ENCODE data around the gene KCNQ4.
A peak's percentile ranks its signal among the peaks of the same experiment; 100 is the strongest.

The KCNQ4 gene

GRCh38 chr1:40878906-40879305 lies 95.3 kb downstream of the KCNQ4 start:
- no peak overlapping the region for H3K27ac ChIP-seq
- TF ChIP-seq CTCF (conservative IDR thresholded peaks at IDR 0.05) = no peak

GRCh38 chr1:40879482-40880175 lies 96.0 kb downstream of the KCNQ4 start:
- H3K27ac ChIP-seq = no peak overlapping the region
- no peak for TF ChIP-seq CTCF (conservative IDR thresholded peaks at IDR 0.05)

GRCh38 chr1:40880813-40881549 lies 97.4 kb downstream of the KCNQ4 start:
- no peak overlapping the region for H3K27ac ChIP-seq
- TF ChIP-seq CTCF (conservative IDR thresholded peaks at IDR 0.05) = no peak

- TF ChIP-seq CTCF (conservative IDR thresholded peaks at IDR 0.05) = no peak
- H3K27ac ChIP-seq = no peak overlapping the region
Observed at GRCh38 chr1:40884055-40884795, 100.6 kb downstream of the KCNQ4 start.

- H3K27ac ChIP-seq = peak overlapping the region; percentile 21
- no peak for TF ChIP-seq CTCF (conservative IDR thresholded peaks at IDR 0.05)
Observed at GRCh38 chr1:40886318-40887011, 102.9 kb downstream of the KCNQ4 start.

GRCh38 chr1:40887012-40887378 lies 103.4 kb downstream of the KCNQ4 start:
- no peak overlapping the region for H3K27ac ChIP-seq
- no peak for TF ChIP-seq CTCF (conservative IDR thresholded peaks at IDR 0.05)

GRCh38 chr1:40887652-40888051 lies 104.1 kb downstream of the KCNQ4 start:
- H3K27ac ChIP-seq = no peak overlapping the region
- no peak for TF ChIP-seq CTCF (conservative IDR thresholded peaks at IDR 0.05)

Measured in VCaP (cell line).